HG02610 (cell line): ENCODE results near the gene BFSP1.

Source experiments
- ATAC-seq: cut with Tn5 transposase; IDR thresholded peaks from one replicate; pipeline ENCODE4 v1.9.1; 2021; ENCODE audit warnings: mild to moderate bottlenecking, moderate library complexity; ENCODE audit not compliant: unreplicated experiment

The BFSP1 gene

DNA sequence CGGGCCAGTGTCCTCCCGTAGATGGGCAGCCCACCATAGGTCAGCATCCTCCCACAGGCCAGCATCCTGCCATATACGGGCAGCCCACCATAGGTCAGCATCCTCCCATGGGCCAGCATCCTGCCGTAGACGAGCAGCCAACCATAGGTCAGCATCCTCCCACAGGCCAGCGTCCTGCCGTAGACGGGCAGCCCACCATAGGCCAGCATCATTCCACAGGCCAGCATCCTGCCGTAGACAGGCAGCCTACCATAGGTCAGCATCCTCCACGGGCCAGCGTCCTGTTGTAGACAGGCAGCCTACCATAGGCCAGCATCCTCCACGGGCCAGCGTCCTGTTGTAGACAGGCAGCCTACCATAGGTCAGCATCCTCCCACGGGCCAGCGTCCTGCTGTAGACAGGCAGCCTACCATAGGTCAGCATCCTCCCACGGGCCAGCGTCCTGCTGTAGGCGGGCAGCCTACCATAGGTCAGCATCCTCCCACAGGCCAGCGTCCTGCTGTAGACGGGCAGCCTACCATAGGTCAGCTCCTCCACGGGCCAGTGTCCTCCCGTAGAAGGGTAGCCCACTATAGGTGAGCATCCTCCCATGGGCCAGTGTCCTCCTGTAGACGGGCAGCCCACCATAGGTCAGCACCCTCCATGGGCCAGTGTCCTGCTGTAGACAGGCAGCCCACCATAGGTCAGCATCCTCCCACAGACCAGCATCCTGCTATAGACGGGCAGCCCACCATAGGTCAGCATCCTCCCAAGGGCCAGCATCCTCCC, 62.9 kb downstream of the BFSP1 start:
- ATAC-seq: no peak

DNA sequence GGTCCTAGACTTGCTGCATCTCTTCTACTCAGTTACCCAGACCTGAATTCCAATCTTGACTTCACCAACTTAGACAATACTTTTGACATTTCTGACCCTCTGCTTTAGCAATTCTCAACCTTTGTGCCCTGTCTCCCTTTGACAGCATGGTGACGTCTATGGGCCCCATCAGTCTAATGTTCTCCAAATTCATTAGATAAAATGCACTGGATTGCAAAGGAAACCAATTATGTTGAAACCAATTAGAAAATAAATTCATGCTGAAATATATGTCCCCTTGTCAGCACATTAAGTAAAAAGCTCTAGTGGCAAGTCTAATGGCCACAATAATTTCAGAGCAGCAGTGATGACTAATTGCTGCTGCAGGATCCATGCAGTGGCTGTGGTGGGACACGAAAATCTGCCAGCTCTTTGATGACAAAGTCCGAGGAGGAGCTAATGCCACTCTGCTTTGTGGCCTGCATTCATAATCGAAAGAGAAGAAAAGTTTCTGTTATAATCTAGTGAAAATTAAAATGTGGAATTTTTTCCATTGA, 64.0 kb downstream of the BFSP1 start:
- no peak for ATAC-seq

DNA sequence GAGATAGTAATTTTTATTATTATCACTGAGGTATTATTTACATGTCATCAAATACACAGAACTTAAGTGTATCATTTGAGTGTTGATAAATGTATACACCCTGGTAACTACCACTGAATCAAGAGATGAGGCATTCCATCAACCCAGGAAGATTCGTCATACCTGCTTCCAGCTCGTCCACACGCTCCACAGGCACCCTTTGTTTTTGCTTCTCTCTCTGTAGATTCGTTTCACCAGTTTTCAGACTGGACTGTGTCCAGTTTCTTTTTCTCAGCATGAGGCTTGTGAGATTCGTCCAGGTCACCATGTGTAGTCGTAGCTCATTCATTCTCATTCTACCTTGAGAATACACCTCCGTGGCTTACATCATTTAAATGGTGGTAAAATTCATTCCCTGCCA, 64.5 kb downstream of the BFSP1 start:
- ATAC-seq: no peak

DNA sequence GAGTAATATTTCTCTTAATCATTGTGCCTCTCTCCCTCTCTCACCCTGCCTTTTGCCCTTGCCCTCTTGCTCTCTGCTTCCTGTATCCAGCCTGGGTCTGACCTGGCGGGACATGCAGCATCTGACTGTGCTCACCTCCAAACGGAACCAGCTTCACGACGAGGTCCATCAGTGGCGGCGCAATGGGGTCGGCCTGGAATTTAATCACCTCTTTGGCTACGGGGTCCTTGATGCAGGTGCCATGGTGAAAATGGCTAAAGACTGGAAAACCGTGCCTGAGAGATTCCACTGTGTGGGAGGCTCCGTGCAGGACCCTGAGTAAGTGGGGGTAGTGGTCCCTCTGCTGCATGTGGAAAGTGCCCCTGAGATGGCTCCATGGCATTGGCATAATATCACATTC, 65.9 kb downstream of the BFSP1 start:
- no peak for ATAC-seq

DNA sequence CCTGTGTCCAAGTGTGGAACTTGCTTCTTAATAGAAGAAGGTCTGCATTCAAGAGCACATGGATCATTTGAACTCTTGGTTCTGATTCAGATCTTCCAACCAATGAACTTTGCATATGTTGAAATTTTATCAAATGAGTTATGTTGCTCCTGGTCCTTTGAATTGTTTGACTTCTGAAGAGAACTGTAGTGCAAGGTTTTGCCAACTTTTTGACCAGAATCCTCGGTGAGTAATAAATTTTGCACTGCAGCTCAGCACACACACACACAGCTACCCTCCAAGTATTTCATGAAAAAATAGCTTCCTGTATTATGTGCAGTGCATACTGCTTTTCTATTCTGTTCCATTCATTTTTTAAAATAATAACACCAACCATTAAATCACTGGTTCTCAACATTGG, 67.5 kb downstream of the BFSP1 start:
- no peak for ATAC-seq

DNA sequence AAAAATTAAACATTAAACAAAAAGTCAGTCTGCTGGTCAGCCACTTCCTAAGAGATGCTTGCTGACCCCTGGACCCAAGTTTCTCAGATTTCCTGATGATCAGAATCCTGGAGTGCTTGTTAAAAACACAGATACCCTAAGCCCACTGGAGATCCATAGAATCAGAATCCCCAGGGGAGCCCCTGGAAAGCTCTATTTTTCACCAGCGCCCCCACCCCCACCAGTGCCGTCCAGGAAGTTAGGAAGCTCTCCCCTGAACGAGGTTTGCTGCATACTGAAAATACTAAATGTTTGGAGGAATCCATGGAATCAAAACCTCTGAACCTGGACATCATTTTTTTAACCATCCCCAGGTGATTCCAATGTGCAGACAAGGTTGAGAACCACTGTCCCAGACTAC, 69.2 kb downstream of the BFSP1 start:
- no peak for ATAC-seq

DNA sequence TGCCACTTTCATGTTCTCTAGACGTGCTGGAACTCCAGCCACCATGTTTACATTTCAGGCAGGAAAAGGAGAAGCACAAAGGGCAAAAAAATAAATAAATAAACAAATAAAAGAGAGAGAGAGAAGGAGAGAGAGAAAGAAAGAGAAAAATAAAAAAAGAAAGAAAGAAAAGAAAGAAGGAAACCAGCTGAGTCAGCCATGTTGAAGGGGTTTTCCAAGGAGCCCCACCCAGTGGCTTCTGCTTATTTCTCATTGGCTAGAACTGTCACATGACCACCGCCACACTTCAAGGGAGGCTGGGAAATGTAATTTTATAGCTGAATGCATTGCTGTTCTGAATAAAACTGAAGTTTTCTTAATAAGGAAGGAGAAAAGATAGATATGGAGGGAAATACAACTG, 71.1 kb downstream of the BFSP1 start:
- no peak for ATAC-seq

DNA sequence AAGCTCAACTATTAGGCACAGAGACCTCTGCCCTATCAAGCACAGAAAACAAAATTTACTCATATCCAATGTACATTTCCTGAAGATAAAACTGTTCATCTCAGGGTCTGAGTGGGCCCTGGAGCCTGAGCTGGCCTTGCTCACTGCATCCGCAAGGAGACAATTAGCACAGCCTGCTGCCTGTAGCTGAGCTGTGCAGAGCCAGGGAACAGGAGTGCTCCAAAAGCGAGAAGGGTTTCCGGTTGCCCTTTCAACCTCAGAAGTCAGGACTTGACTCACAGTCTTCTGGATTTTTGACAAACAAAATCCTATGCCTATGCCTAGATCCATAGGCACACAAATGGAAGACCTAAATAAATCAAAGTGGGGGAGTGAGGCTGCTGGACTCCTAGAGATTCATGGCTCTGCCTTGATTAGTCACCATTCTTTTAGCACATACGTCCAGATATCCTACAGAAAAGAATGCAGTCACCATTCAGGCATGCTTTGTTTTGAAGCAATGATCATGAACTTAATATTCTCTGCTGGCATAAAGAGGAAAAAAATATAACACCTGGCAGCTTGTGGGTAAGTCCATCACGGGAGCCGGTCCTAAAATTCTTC, 73.5 kb downstream of the BFSP1 start:
- no peak for ATAC-seq

DNA sequence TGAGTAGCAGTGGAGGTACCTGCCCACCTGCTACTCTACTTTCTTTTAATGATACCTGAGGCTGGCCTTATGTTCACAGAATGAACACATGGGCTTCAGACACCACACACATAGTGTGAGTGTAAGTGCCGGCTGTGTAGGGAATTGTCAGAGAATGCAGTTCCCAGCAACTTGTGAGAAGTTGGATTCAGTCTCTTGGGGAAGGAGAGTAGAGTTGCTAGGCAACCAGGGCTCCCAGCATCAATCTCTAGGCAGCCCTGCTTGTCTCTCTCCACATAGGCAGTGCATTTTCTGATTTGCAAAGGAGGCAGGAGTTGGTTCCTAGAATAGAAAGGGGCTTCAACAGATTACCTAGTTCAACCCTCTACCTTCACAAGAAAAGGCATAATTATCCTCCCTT, 74.1 kb downstream of the BFSP1 start:
- ATAC-seq: no peak

DNA sequence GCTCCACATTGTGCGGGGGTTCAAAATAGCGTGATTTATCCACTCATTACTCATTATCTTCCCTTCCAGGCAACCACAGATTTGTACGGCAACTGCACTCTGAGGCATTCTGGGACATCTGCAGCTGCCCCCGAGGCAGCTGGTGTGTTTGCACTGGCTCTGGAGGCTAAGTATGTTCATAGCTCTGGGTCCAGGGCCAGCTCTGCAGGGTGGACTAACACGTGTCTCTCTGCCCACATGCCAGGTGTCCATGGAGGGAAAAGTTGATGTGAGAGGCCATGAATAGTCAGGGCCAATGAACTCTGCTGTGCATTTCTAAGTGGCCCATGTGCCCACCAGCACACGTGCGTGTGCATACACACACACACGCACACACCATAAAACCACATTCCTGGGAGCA, 74.9 kb downstream of the BFSP1 start:
- ATAC-seq: no peak

DNA sequence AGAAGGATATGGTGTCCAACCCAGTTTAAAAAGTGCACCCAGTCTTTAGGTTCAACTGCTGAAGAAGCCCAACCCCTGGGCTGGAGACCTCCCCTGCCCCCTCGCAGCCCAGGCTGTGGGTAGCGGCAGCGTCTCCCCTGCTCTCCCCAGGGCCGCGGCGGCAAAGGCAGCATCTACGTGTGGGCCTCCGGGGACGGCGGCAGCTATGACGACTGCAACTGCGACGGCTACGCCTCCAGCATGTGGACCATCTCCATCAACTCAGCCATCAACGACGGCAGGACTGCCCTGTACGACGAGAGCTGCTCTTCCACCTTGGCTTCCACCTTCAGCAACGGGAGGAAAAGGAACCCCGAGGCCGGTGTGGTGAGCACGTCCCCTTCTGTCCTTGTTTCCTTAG, 77.6 kb downstream of the BFSP1 start:
- ATAC-seq: no peak

DNA sequence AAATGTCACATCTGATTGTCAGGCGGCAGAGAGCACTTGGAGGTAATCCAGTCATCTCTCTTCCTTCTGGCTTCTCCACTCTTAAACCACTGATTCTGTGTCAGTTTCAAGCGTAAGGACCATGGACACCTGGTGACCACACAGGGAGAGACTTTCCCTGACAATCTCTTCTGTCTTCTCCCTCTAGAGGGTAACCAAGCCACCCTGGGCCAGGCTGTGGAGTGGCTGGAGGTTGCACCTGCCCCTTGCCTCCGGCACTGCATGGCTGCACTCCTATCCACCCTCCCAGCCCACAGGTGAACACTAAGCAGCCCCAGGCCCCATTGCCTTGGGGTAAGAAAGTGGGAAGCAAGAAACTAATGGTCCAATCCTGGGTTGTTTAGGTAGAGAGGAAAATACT, 78.7 kb downstream of the BFSP1 start:
- no peak for ATAC-seq

DNA sequence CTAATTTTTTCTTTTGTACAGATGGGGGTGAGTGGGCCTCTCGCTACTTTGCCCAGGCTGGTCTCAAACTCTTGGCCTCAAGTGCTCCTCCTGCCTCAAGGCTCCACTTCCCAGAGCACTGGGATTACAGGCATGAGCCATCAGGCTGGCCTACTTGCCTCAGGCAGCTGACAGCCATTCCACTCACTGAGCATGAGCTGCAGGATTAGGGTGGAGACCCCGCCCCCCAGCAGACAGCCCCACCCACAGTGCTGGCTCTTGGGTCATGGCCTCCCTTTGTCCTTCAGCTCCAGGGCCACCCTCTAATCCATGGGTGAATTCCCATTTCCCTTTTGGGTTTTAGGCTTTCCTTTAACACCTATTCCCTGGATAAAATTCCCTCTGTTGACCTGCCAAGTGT, 82.1 kb downstream of the BFSP1 start:
- ATAC-seq: no peak

DNA sequence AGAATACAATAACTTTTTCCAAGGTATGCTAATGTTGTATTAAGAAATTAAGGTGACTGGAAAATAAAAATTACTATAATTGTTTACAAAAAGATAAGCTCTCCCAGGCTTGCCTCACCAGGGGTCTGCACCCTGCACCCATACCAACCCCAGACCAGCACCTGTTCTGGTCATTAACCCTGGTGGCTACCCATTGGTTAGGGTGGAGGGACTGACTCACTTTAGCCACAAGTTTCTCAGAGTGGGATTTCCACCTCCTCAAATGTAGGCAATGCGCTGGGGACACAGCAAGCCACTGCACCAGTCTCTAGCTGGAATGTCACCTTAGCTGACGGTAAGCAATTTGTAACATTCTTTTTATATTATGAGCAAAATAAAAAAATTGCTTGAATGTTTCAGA, 83.1 kb downstream of the BFSP1 start:
- no peak for ATAC-seq

DNA sequence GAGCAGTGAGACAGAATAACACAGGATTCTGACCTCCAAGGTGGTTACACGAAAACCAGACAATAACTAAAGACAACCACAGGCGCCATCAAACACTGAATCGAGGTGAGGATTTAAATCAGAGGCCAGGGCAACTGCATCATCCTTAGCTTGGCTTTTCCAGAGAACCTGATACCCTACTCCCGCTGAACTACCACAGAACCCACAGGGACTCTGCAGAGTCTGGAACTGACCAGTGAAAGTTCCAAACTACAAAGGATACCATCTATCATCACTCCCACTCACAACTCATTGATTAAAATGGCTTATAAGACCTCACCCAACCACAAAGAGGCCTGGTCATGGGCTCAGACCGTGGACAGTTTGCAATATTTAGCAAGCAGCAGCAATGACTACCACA, 85.0 kb downstream of the BFSP1 start:
- no peak for ATAC-seq

DNA sequence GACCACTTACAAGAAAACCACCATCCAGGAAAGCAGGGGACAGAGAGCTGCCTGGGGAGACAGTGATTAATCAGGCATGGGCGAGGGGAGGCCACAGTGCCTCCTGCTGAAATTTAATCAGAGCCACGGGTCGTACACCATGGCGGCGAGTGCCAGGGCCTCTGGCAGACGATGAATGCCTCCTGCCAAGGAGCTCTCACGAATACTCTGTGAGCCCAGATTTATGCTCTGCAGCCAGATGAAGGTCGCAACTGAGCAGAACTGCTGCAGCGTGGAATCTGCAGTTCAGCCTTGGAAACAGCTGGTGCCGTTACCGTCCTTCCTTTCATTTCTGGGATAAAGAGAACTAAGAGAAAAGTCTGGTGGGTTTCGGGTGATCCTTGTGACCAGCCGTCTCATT, 85.6 kb downstream of the BFSP1 start:
- ATAC-seq: no peak

DNA sequence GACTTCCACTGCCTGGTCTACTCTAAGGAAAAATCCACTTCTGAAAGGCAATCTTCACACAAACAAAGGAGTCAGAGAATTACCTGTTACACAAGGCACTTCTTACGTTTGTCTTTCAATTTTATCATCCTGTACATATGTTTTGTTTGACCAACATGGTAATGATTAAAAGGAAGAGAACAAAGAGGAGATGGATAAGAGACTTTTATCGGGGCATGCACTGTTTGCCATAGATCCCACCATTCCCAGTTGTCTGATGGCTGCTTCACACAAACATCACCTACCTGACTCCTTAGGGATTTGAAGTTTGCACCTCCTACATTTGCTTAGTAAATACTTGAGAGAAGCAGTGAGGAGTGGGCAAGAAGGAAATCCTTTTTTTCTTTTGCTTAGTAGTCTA, 87.1 kb downstream of the BFSP1 start:
- ATAC-seq: no peak
